HG03097 (cell line): ENCODE results near the gene MED27.

ENCODE experiments used
- ATAC-seq: cut with Tn5 transposase; IDR thresholded peaks from one replicate; pipeline ENCODE4 v1.9.1; 2021; ENCODE audit not compliant: unreplicated experiment, low FRiP score

The MED27 gene

GRCh38 chr9:131840751-131841702, 238.6 kb downstream of the MED27 start:
- ATAC-seq: no peak

GRCh38 chr9:131840220-131840619, 239.4 kb downstream of the MED27 start:
- no peak for ATAC-seq

- no peak for ATAC-seq
These were observed 240.2 kb downstream of the MED27 start for GRCh38 chr9:131839281-131840084.

DNA sequence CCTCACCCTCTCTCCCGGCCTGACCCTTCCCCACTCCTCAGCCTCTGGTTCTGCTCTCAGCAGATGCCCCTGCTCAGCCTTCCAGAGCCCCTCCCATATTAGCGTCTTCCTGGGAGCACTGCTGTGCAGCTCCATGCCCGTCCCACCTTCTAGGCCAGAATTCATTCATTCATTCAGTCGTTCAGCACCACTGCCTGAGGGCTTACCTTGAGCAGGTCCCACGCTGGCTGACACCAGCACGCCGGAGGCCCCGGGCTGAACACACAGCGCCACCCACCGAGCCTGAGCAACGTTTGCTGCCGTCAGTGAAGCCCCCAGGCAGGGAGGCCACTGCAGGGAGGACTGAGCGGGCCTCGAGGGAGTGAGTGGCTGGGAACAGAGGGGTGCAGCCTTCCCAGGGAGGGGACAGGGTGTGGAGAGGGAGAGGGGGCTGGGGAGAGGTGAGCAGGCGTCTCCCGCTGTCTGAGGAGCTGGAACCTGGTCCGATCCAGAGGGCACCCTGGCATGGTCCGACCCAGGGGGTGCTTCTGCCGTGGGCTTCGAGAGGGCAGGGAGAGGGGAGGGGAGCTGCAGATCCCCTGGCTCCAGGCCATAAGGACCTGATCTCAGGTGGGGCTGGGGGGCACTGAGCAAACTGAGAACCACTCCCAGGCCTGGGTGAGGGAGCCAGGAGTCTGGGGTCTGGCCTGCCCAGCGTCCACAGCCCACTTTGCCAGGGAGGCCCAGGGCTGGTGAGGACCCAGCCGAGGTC, 241.0 kb downstream of the MED27 start:
- no peak for ATAC-seq

DNA sequence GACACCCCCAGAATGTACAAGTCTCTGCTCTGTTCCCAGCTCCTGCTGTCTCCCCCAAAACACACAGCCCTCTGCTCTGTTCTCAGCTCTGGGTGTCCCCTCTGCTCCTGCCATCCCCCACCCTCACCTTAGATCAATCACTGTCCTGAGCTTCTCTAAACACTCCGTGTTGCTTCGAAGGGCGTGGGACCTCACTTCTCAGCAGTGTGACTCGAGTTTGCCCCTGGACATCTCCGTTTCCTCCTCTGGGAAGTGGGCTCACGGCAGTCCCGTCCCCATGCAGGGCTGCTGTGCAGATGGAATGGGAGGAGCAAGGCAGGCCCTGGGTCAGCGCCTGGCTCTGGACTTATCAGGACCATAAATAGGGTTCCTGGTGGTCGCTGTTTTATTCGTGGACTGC, 241.8 kb downstream of the MED27 start:
- no peak for ATAC-seq

- no peak for ATAC-seq
These were observed 242.4 kb downstream of the MED27 start for GRCh38 chr9:131837316-131837715.

DNA sequence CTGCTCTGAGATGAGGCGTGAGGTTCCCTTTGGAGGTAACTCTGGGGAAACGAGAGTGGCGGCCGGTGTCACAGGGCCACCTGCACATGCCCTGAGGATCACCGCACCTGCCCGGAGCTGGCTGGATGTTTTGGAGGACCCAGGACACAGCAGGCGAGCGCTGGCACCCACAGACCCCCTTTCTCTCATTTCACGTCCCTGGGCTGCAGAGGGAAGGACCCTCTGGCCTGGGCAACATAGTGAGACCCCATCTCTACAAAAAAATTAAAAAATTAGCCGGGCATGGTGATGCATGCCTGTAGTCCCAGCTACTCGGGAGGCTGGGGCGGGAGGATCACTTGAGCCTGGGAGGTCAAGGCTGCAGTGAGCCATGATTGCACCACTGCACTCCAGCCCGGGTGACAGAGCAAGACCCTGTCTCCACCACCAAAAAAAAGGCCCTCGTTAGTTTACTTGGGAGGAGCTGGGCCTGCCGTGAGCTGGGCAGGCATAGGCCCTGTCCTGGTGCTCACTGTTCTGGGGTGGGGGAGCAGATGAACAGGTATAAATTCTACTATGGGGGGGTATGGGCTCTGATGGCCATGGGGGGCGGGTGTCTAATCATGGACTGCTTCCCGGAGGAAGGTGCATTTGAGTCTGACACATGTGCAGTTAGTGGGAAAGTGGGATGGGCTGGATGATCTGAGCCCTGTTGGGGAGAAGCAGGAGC, 242.9 kb downstream of the MED27 start:
- no peak for ATAC-seq

DNA sequence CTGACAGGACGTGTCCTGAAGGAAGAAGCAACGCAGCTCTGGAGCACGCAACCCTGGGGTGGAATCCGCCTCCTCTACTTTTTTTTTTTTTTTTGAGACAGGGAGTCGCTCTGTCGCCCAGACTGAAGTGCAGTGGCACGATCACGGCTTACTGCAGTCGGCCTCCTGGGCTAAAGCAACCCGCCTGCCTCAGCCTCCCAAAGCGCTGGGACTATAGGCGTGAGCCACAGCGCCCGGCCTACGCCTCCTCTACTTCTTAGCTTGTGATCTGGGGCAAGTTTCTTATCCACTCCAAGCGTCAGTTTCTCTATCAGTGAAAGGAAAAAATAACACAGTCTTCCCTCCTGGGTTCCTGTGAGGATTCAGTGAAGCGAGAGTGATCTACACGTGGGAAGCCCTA, 243.6 kb downstream of the MED27 start:
- ATAC-seq: no peak

GRCh38 chr9:131835151-131835910, 244.3 kb downstream of the MED27 start:
- no peak for ATAC-seq

DNA sequence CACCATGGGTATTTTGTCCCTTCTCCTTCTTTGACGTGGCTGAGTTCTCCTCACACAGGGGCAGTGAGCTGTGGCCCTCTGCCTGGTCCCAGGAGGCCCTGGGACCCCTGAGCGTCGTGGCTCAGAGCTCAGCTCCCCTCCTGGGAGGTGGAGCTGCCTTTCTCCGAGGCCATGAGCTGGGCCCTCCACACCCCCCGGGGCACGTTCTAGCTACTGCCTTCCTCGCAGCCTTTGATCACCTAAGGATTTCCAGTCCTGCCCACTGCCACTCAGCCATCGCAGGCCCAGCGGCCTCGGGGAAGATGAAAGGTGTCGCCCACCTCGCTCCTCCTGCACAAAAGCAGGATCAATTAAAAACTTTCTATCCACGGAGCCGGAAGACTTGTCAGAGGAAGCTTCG, 244.9 kb downstream of the MED27 start:
- ATAC-seq: no peak

DNA sequence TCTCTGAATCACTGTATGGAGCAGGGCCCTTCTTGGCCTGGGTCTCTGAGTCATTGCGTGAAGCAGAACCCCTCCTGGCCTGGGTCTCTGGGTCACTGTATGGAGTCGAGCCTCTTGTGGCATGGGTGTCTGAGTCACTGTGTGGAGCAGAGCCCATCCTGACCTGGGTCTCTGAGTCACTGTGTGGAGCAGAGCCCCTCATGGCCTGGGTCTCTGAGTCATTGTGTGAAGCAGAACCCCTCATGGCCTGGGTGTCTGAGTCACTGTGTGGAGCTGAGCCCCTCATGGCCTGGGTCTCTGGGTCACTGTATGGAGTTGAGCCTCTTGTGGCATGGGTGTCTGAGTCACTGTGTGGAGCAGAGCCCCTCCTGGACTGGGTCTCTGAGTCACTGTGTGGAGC, 245.8 kb downstream of the MED27 start:
- no peak for ATAC-seq

- ATAC-seq: no peak
These were observed 246.6 kb downstream of the MED27 start for GRCh38 chr9:131833083-131833482.

DNA sequence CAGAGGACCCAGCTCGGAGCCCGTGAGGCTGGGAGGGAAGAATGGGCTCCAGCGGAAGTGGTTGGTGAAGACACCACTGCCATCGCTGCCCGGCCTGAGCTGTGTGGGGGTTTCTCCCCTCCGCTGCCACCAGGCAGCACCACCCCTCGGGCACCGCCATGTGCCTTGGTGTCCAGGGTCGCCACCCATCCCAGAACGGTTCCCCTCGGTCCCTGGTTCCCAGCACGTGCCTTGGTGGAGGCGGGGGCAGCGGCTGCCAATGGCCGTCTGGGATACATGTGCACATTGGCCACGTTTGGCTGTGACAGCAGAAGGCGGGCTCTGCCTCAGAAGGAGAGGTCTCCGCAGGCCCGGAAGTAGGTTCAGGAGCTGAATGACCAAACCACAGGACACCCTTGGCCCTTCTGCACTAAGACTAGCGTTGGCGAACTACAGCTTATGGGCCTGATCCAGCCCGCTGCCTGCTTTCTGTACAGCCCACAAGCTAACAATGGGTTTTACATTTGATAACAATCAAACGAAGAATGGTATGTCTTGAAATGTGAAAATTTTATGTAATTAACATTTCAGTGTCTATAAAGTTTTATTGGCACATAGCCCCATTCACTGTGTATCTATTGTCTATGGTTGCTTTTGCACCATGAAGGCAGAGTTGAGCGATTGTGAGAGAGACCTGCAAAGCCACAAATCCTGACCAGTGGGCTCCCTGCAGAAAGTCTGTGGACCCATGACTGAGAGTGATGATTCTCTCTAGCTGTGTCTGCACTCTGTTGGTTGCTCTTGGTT, 248.1 kb downstream of the MED27 start:
- ATAC-seq: no peak

DNA sequence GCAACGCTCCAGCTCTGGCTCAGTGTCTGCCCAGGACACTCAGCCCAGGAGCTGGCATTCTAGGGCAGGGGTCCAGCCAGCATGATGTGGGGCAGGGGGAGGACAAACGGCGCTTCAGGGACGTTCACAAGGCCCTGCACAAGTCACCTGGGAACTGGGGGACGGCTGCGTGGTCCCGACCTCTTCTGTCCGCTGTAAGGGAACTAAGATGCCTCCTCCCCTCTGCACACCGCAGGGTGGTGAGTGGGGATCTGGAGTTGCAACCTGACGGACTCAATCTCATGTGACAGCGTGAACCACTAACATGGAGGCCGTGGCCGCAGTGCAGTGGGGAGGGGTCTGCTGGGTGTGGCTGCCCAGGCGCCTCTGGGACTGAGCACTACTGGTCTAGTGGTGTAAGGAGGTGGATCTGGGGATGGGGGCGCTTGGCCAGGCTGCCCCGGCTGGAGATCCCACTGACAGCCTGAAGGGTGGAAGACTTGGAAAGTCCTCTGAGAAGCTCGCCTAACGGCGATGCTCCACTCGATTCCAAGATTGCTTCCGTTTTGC, 251.8 kb downstream of the MED27 start:
- ATAC-seq: no peak

DNA sequence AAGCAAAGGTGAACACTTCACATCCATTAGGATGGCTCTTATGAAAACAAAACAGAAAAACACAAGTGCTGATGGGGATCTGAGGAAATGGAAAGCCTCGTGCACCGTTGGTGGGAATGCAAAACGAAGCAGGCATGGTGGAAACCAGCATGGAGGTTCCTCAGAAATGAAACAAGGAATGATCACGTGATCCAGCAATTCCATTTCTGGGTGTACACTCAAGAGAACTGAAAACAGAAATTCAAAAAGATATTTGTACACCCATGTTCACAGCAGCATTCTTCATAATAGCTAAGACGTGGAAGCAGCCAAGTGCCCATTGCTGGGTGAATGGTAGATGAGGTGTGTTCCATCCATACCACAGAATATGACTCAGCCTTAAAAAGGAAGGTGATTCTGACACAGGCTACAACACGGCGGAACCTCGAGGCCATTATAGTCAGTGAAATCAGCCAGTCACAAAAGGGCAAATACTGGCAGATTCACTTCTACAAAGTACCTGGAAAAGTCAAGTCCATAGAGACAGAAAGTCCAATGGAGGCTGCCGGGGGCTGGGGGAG, 252.6 kb downstream of the MED27 start:
- ATAC-seq: no peak

- ATAC-seq: no peak
These were observed 253.6 kb downstream of the MED27 start for GRCh38 chr9:131826053-131826452.

DNA sequence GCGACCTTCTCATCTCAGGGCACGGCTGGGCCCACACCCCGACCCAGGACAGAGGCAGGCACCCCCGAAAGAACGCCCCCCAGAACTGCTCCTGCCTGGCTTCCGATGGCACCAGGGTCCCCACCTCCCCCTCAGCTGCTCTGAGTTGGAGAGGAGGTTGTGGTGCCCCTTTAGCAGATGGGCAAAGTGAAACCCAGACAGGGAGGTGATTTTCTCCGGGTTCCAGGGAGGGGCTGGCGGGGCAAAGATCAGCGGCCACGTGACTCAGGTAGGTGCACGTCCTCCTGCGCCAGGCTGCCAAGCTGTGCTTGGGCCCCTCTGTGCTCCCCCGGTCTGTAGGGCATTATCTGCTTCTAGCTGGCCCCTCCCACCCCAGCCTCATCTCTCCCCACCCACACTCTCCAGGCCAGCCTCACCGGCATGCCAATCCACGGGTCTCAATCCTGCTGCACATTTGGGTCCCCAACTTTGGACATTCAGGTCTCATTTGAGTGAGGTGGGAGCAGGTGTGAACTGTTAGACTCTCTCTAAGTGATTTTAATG, 254.6 kb downstream of the MED27 start:
- ATAC-seq: no peak

DNA sequence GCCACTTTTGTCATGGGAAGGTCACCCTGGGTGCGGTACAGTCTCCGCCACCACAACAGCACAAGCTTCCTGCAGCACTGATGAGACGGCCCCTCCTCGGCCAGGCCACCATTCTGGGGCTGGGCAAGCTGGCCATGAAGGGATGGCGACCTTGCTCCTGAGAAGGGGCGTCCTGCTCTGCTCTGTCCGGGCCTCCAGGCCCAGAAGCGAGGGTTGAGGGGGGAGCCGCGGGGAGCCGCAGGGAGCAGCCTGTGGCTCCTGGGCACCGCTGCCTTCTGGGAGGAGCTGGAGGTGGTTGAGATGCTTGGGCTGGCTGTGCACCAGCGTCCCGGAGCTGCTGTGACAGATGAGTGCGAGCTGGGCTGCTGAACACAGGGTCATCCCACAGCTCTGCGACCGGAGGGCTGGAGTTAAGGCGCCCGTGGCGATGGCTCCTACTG, 255.5 kb downstream of the MED27 start:
- ATAC-seq: no peak
